ENCODE results near the gene PPP2R3C.
A peak's percentile ranks its signal among the peaks of the same experiment; 100 is the strongest.
"Not testable (repeated sequence)": the region's sequence is repeated elsewhere in the genome, so short reads cannot be mapped to it uniquely, and the experiment has no call there.

PPP2R3C gene

GRCh38 chr14:35107866-35108265 is 13.9 kb downstream of the PPP2R3C start:
- no peak for TF ChIP-seq CTCF (conservative IDR thresholded peaks at IDR 0.05)
- H3K27ac ChIP-seq, result no peak overlapping the region

- H3K27ac ChIP-seq, result not testable (repeated sequence)
Measured at GRCh38 chr14:35094645-35095044, 27.1 kb downstream of the PPP2R3C start.

- no peak for TF ChIP-seq CTCF (conservative IDR thresholded peaks at IDR 0.05)
- H3K27ac ChIP-seq, result no peak overlapping the region
Measured at GRCh38 chr14:35088514-35088913, 33.3 kb downstream of the PPP2R3C start.

- no peak for TF ChIP-seq CTCF (conservative IDR thresholded peaks at IDR 0.05)
- H3K27ac ChIP-seq, result no peak overlapping the region
Measured at GRCh38 chr14:35085441-35085840, 36.3 kb downstream of the PPP2R3C start.

- TF ChIP-seq CTCF (conservative IDR thresholded peaks at IDR 0.05), result no peak
- H3K27ac ChIP-seq, result no peak overlapping the region
Measured at GRCh38 chr14:35083530-35084150, 38.1 kb downstream of the PPP2R3C start.

GRCh38 chr14:35079742-35080141 is 42.0 kb downstream of the PPP2R3C start:
- no peak for TF ChIP-seq CTCF (conservative IDR thresholded peaks at IDR 0.05)

GRCh38 chr14:35078082-35078481 is 43.7 kb downstream of the PPP2R3C start:
- H3K27ac ChIP-seq, result no peak overlapping the region
- TF ChIP-seq CTCF (conservative IDR thresholded peaks at IDR 0.05), result no peak

More at GRCh38 chr14:35079742-35080141, 42.0 kb downstream of the PPP2R3C start:
- H3K27ac ChIP-seq, result no peak overlapping the region

GRCh38 chr14:35073486-35073885 is 48.3 kb downstream of the PPP2R3C start:
- TF ChIP-seq CTCF (conservative IDR thresholded peaks at IDR 0.05), result no peak
- peak overlapping the region; percentile 53; the same call in 1 of the 2 replicates for H3K27ac ChIP-seq

Data from VCaP (cell line).